NB4 (cell line): ENCODE results near the gene PPP1R15B.

Experiments
- DNase-seq: peaks from one replicate; pipeline ENCODE4 v3.0.0; 2010; ENCODE audit warnings: low read depth
- H3K4me3 ChIP-seq: one replicate; pipeline ENCODE4 v1.5.1; 2011; ENCODE audit warnings: mild to moderate bottlenecking, low read depth, low read length, moderate library complexity
- MAX ChIP-seq: IDR thresholded peaks from 2 replicates; pipeline ENCODE4 v1.6.1; 2011; ENCODE audit warnings: low read depth, low read length
- MYC ChIP-seq: IDR thresholded peaks from 2 replicates; pipeline ENCODE4 v1.6.1; 2011; ENCODE audit warnings: low read depth, low read length
- POLR2A ChIP-seq: IDR thresholded peaks from 2 replicates; pipeline ENCODE4 v1.6.1; 2011; ENCODE audit warnings: mild to moderate bottlenecking; ENCODE audit not compliant: insufficient read length; ENCODE audit errors: extremely low read depth
- TF ChIP-seq, protein P1 (sequence below): IDR thresholded peaks from one replicate; pipeline ENCODE4 v1.5.1; 2012; ENCODE audit warnings: low read depth, low read length

PPP1R15B gene

GRCh38 chr1:204442376-204443259, 31.0 kb upstream of the PPP1R15B start:
- no peak for DNase-seq
- TF ChIP-seq, protein P1, sequence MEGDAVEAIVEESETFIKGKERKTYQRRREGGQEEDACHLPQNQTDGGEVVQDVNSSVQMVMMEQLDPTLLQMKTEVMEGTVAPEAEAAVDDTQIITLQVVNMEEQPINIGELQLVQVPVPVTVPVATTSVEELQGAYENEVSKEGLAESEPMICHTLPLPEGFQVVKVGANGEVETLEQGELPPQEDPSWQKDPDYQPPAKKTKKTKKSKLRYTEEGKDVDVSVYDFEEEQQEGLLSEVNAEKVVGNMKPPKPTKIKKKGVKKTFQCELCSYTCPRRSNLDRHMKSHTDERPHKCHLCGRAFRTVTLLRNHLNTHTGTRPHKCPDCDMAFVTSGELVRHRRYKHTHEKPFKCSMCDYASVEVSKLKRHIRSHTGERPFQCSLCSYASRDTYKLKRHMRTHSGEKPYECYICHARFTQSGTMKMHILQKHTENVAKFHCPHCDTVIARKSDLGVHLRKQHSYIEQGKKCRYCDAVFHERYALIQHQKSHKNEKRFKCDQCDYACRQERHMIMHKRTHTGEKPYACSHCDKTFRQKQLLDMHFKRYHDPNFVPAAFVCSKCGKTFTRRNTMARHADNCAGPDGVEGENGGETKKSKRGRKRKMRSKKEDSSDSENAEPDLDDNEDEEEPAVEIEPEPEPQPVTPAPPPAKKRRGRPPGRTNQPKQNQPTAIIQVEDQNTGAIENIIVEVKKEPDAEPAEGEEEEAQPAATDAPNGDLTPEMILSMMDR, result no peak
- no peak for TF ChIP-seq POLR2A
- no peak for TF ChIP-seq MYC
- TF ChIP-seq MAX, result no peak
- no peak overlapping the region for H3K4me3 ChIP-seq

GRCh38 chr1:204441558-204441957, 29.9 kb upstream of the PPP1R15B start:
- DNase-seq, result no peak
- no peak overlapping the region for H3K4me3 ChIP-seq
- TF ChIP-seq POLR2A (no peak), MAX (no peak), MYC (no peak)
- TF ChIP-seq, protein P1, result no peak

DNA sequence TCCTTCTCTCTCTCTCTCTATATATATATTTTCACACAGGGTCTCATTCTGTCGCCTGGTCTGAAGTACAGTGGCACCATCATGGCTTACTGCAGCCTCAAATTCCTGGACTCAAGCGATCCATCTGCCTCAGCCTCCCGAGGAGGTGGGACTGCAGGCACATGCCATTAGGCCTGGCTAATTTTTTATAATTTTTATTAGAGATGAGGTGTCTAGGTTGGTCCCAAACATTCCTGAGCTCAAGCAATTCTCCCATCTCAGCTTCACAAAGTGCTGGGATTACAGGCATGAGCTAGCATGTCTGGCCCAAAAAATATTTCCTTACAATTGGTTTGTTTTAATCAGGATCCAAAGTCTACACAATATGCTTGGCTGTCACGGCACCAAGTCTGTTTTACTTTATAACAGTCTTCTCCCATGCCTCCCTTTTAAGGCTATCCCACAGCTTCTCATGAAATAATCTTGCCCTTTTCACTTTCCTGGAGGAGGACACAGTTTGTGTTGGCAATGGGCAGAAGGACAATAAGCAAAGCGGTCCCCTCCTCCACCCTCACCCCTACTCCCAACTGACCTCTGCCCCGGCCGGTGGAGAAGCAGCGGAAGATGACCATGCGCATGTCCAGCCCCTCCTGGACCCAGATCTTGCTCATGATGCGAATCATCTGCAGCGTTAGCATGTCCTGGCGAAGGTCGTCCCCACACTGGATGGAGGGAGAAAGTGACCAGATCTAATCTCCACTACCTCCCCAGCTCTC, 28.2 kb upstream of the PPP1R15B start:
- no peak overlapping the region for H3K4me3 ChIP-seq
- no peak for TF ChIP-seq MYC
- TF ChIP-seq, protein P1, result no peak
- DNase-seq, result no peak

DNA sequence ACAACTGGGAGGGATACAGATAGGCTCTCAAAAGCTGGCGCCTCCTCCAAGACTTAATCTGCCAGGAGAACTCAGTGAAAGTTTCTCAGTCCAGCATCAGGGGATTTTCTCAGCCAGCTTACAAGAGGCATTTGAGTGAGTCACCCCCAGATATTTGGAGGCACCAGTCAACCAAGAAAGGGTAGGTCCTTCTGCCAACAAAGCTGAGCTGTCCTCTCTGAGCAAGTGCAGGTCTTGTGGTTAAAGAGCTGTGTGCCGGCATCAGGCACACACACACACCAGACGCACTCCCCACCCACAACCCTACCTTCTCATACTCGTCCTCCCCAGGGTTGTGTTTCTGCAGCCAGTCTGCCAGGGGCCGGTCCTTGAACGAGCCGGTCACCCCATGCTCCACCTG, 27.0 kb upstream of the PPP1R15B start:
- DNase-seq, result peak; percentile 33
- TF ChIP-seq MAX (no peak), POLR2A (no peak), MYC (no peak)
- no peak overlapping the region for H3K4me3 ChIP-seq

- no peak for TF ChIP-seq POLR2A
- TF ChIP-seq MYC, result no peak
- TF ChIP-seq, protein P1, result no peak
- no peak for TF ChIP-seq MAX
- no peak for DNase-seq
- H3K4me3 ChIP-seq, result no peak overlapping the region
Measured at GRCh38 chr1:204437796-204438570, 26.4 kb upstream of the PPP1R15B start.

GRCh38 chr1:204435872-204436271, 24.3 kb upstream of the PPP1R15B start:
- DNase-seq, result no peak
- no peak for TF ChIP-seq POLR2A
- no peak overlapping the region for H3K4me3 ChIP-seq
